Activated CD8-positive, alpha-beta memory T cell treated with anti-CD3 and anti-CD28 coated beads for 24 hours (primary cell): Measurements from ENCODE around the gene SPATA3.
"Not testable (repeated sequence)": the region's sequence is repeated elsewhere in the genome, so short reads cannot be mapped to it uniquely, and the experiment has no call there.

Experiments used
- DNase-seq: peaks from one replicate; pipeline ENCODE4 v3.0.0-alpha.2; 2020

SPATA3 gene

GRCh38 chr2:230999477-230999876 is 3.6 kb downstream of the SPATA3 start:
- no peak for DNase-seq

GRCh38 chr2:231000211-231000904 is 4.4 kb downstream of the SPATA3 start:
- no peak for DNase-seq

GRCh38 chr2:231001036-231001435 is 5.1 kb downstream of the SPATA3 start:
- DNase-seq: no peak

GRCh38 chr2:231001921-231002320 is 6.0 kb downstream of the SPATA3 start:
- no peak for DNase-seq

- DNase-seq: no peak
Observed at GRCh38 chr2:231002641-231003040, 6.7 kb downstream of the SPATA3 start.

- no peak for DNase-seq
Observed at GRCh38 chr2:231003186-231003585, 7.3 kb downstream of the SPATA3 start.

GRCh38 chr2:231004930-231005329 is 9.0 kb downstream of the SPATA3 start:
- not testable (repeated sequence) for DNase-seq

- no peak for DNase-seq
Observed at GRCh38 chr2:231007286-231008098, 11.6 kb downstream of the SPATA3 start.

- DNase-seq: no peak
Observed at GRCh38 chr2:231008131-231008530, 12.2 kb downstream of the SPATA3 start.

GRCh38 chr2:231009236-231009919 is 13.5 kb downstream of the SPATA3 start:
- DNase-seq: no peak

GRCh38 chr2:231010201-231010730 is 14.3 kb downstream of the SPATA3 start:
- DNase-seq: no peak

- DNase-seq: no peak
Observed at GRCh38 chr2:231011526-231011925, 15.6 kb downstream of the SPATA3 start.

- no peak for DNase-seq
Observed at GRCh38 chr2:231012463-231012862, 16.5 kb downstream of the SPATA3 start.

- no peak for DNase-seq
Observed at GRCh38 chr2:231013820-231014219, 17.9 kb downstream of the SPATA3 start.

- no peak for DNase-seq
Observed at GRCh38 chr2:231015478-231015877, 19.6 kb downstream of the SPATA3 start.

- DNase-seq: no peak
Observed at GRCh38 chr2:231015926-231016325, 20.0 kb downstream of the SPATA3 start.

GRCh38 chr2:231016566-231017230 is 20.8 kb downstream of the SPATA3 start:
- no peak for DNase-seq

GRCh38 chr2:231017231-231017598 is 21.3 kb downstream of the SPATA3 start:
- no peak for DNase-seq

- DNase-seq: no peak
Observed at GRCh38 chr2:231018184-231018583, 22.3 kb downstream of the SPATA3 start.

- not testable (repeated sequence) for DNase-seq
Observed at GRCh38 chr2:231025059-231025458, 29.1 kb downstream of the SPATA3 start.

- no peak for DNase-seq
Observed at GRCh38 chr2:231028889-231029288, 33.0 kb downstream of the SPATA3 start.

GRCh38 chr2:231029563-231029962 is 33.6 kb downstream of the SPATA3 start:
- DNase-seq: no peak

GRCh38 chr2:231030725-231031124 is 34.8 kb downstream of the SPATA3 start:
- no peak for DNase-seq
